K562 (cell line): Measurements from ENCODE around the gene RGR. TPM values are rescaled to one million over a fixed set of nuclear protein-coding genes. Genes with fewer than 3 reads are reported as not detected.
"Not testable (repeated sequence)": the region's sequence is repeated elsewhere in the genome, so short reads cannot be mapped to it uniquely, and the experiment has no call there.

Experiments
- CEBPB ChIP-seq: fragments of 450-650 bp; IDR thresholded peaks from 2 replicates; pipeline ENCODE4 v1.6.1; 2016; ENCODE audit warnings: missing genetic modification characterization, missing compliant biosample characterization
- CEBPG ChIP-seq, 3 experiments: fragments of 200-800 bp in 1 of 3; sonication (Bioruptor generic) in 1 of 3; sonication (generic) in 1 of 3; formaldehyde crosslinking in 1 of 3; IDR thresholded peaks in 2 of 3; conservative IDR thresholded peaks in 1 of 3; 2 replicates each; pipeline versions ENCODE4 v1.6.1 to v1.8.0; 2016 to 2022; ENCODE audit warnings: missing compliant biosample characterization in 2 of 3, missing genetic modification characterization in 2 of 3, mild to moderate bottlenecking in 1 of 3, missing genetic modification reagents in 1 of 3
- CREB3 ChIP-seq: fragments of 450-650 bp; conservative IDR thresholded peaks from 2 replicates; pipeline ENCODE4 v1.6.1; 2016; ENCODE audit warnings: missing genetic modification characterization, low read depth, mild to moderate bottlenecking, missing compliant biosample characterization, moderate library complexity
- CTBP1 ChIP-seq: fragments of 450-650 bp; IDR thresholded peaks from 2 replicates; pipeline ENCODE4 v1.6.1; 2016; ENCODE audit warnings: borderline replicate concordance
- E2F3 ChIP-seq: fragments of 250-450 bp; sonication (Bioruptor Pico); IDR thresholded peaks from 2 replicates; pipeline ENCODE4 v1.4.0; 2020; ENCODE audit warnings: mild to moderate bottlenecking
- EP400 ChIP-seq: fragments of 450-650 bp; IDR thresholded peaks from 2 replicates; pipeline ENCODE4 v1.6.1; 2017; ENCODE audit warnings: antibody characterized with exemption, mild to moderate bottlenecking, moderate library complexity
- FOXP1 ChIP-seq: sonication (generic); formaldehyde crosslinking; IDR thresholded peaks from 2 replicates; pipeline ENCODE4 v1.8.0; 2022; ENCODE audit warnings: mild to moderate bottlenecking, missing genetic modification reagents
- HDAC1 ChIP-seq, 2 experiments: fragments of 450-650 bp; IDR thresholded peaks; 2 replicates each; pipeline ENCODE4 v1.6.1; 2016 to 2017; ENCODE audit warnings: inconsistent platforms in 1 of 2, mild to moderate bottlenecking in 1 of 2, moderate library complexity in 1 of 2
- HDAC3 ChIP-seq: fragments of 450-650 bp; IDR thresholded peaks from 2 replicates; pipeline ENCODE4 v1.6.1; 2018; ENCODE audit warnings: borderline replicate concordance, mild to moderate bottlenecking, moderate library complexity; ENCODE audit not compliant: partially characterized antibody
- LEF1 ChIP-seq: fragments of 450-650 bp; IDR thresholded peaks from 2 replicates; pipeline ENCODE4 v1.6.1; 2016; ENCODE audit warnings: mild to moderate bottlenecking
- NBN ChIP-seq: fragments of 450-650 bp; IDR thresholded peaks from 2 replicates; pipeline ENCODE4 v1.6.1; 2016; ENCODE audit warnings: low read depth, mild to moderate bottlenecking
- NCOA1 ChIP-seq: fragments of 450-650 bp; IDR thresholded peaks from 2 replicates; pipeline ENCODE4 v1.6.1; 2016; ENCODE audit warnings: low read depth
- NFRKB ChIP-seq: fragments of 450-650 bp; IDR thresholded peaks from 2 replicates; pipeline ENCODE4 v1.6.1; 2016; ENCODE audit warnings: low read depth
- NRF1 ChIP-seq, 2 experiments: fragments of 450-650 bp; IDR thresholded peaks in 1 of 2; conservative IDR thresholded peaks in 1 of 2; 2 replicates each; pipeline ENCODE4 v1.6.1; 2014; ENCODE audit warnings: mild to moderate bottlenecking in 2 of 2
- PHF8 ChIP-seq: fragments of 200-600 bp; sonication (generic); IDR thresholded peaks from 2 replicates; pipeline ENCODE4 v1.6.1; 2012; ENCODE audit warnings: mixed run types, mild to moderate bottlenecking, inconsistent platforms, low read length, moderate library complexity, borderline replicate concordance
- POLR2G ChIP-seq: fragments of 200-400 bp; formaldehyde crosslinking; IDR thresholded peaks from 2 replicates; pipeline ENCODE4 v1.6.1; 2017; ENCODE audit warnings: low read depth, mild to moderate bottlenecking, antibody characterized with exemption, low read length, moderate library complexity
- SOX6 ChIP-seq: fragments of 450-650 bp; IDR thresholded peaks from 2 replicates; pipeline ENCODE4 v1.6.1; 2014; ENCODE audit warnings: mild to moderate bottlenecking
- TAF9B ChIP-seq: fragments of 450-650 bp; IDR thresholded peaks from 2 replicates; pipeline ENCODE4 v1.6.1; 2018; ENCODE audit warnings: mild to moderate bottlenecking; ENCODE audit not compliant: partially characterized antibody
- ZBTB9 ChIP-seq: fragments of 450-650 bp; formaldehyde crosslinking; IDR thresholded peaks from 2 replicates; pipeline ENCODE4 v1.4.0; 2020; ENCODE audit warnings: mild to moderate bottlenecking, moderate library complexity
- ZEB2 ChIP-seq: fragments of 450-650 bp; IDR thresholded peaks from 2 replicates; pipeline ENCODE4 v1.6.1; 2016
- polyA plus RNA-seq, 8 experiments: library from polyadenylated mRNA; depleted of rRNA in 4 of 8; stranded (reverse) in 5 of 8; unstranded in 3 of 8; fragments of >200 nt; fragmentation: Nextera tagmentation in 2 of 8; fragmentation: Illumina TruSeq in 1 of 8; extraction: Ambion mirVana in 2 of 8; extraction: Trizol in 1 of 8; gene quantifications; 2 replicates each; pipeline versions ENCODE4 v1.2.1 to v1.2.3, GENCODE V29; 2011 to 2014; ENCODE audit warnings: inconsistent platforms in 1 of 8, missing spikeins in 1 of 8
- total RNA-seq, 7 experiments: library from RNA; depleted of rRNA in 6 of 7; stranded (reverse); fragments of >200 nt in 6 of 7; fragmentation: Illumina TruSeq in 2 of 7; extraction: Trizol in 2 of 7; gene quantifications; 2 replicates each; pipeline versions ENCODE4 v1.2.1 to v1.2.3, GENCODE V29; 2011 to 2021; ENCODE audit warnings: low replicate concordance in 1 of 7
- TF ChIP-seq, protein P1 (sequence below): sonication (generic); formaldehyde crosslinking; IDR thresholded peaks from 2 replicates; pipeline ENCODE4 v1.8.0; 2022; ENCODE audit warnings: mild to moderate bottlenecking, missing genetic modification reagents

RGR gene
- total and polyA plus RNA-seq, 9 of the 15 experiments (the other 6 are each of a cell fraction or from before 2014, with no cell fraction given): not detected

- TF ChIP-seq, protein P1, sequence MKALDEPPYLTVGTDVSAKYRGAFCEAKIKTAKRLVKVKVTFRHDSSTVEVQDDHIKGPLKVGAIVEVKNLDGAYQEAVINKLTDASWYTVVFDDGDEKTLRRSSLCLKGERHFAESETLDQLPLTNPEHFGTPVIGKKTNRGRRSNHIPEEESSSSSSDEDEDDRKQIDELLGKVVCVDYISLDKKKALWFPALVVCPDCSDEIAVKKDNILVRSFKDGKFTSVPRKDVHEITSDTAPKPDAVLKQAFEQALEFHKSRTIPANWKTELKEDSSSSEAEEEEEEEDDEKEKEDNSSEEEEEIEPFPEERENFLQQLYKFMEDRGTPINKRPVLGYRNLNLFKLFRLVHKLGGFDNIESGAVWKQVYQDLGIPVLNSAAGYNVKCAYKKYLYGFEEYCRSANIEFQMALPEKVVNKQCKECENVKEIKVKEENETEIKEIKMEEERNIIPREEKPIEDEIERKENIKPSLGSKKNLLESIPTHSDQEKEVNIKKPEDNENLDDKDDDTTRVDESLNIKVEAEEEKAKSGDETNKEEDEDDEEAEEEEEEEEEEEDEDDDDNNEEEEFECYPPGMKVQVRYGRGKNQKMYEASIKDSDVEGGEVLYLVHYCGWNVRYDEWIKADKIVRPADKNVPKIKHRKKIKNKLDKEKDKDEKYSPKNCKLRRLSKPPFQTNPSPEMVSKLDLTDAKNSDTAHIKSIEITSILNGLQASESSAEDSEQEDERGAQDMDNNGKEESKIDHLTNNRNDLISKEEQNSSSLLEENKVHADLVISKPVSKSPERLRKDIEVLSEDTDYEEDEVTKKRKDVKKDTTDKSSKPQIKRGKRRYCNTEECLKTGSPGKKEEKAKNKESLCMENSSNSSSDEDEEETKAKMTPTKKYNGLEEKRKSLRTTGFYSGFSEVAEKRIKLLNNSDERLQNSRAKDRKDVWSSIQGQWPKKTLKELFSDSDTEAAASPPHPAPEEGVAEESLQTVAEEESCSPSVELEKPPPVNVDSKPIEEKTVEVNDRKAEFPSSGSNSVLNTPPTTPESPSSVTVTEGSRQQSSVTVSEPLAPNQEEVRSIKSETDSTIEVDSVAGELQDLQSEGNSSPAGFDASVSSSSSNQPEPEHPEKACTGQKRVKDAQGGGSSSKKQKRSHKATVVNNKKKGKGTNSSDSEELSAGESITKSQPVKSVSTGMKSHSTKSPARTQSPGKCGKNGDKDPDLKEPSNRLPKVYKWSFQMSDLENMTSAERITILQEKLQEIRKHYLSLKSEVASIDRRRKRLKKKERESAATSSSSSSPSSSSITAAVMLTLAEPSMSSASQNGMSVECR: 0 out of 2 replicates have a peak, but pooled peaks have one; percentile 36
- peak; percentile 96 for TF ChIP-seq NFRKB
- 0 out of 2 replicates have a peak, but pooled peaks have one; percentile 34 for TF ChIP-seq LEF1
- 0 out of 2 replicates have a peak, but pooled peaks have one; percentile 20 for TF ChIP-seq ZEB2
- peak; percentile 37; the same call in 1 of the 2 replicates for TF ChIP-seq NBN
- TF ChIP-seq HDAC1 (IDR thresholded peaks at IDR 0.05): peak in 1 of 2 experiments; percentile 57; a peak in 2 of 4 replicates
- 0 out of 2 replicates have a peak, but pooled peaks have one; percentile 41 for TF ChIP-seq ZBTB9 (CRISPR knock-in tag)
- TF ChIP-seq TAF9B: peak; percentile 73
- peak; percentile 71 for TF ChIP-seq SOX6
- TF ChIP-seq HDAC3: peak; percentile 20
- TF ChIP-seq CTBP1: peak; percentile 56; the same call in 1 of the 2 replicates
- peak; percentile 62 to 69 for TF ChIP-seq NRF1 (conservative IDR thresholded peaks at IDR 0.05 in 1 of 2, IDR thresholded peaks at IDR 0.05 in 1 of 2)
- peak; percentile 49; the same call in 1 of the 2 replicates for TF ChIP-seq E2F3 (CRISPR knock-in tag)
- peak; percentile 78 for TF ChIP-seq EP400
- TF ChIP-seq PHF8: peak; percentile 28; the same call in 1 of the 2 replicates
- 0 out of 2 replicates have a peak, but pooled peaks have one; percentile 35 for TF ChIP-seq NCOA1
- TF ChIP-seq CEBPG (CRISPR knock-in tag; IDR thresholded peaks at IDR 0.05): not testable (repeated sequence)
- peak in 1 of 2 experiments; percentile 69; a peak in 2 of 4 replicates for TF ChIP-seq CEBPG (tag; conservative IDR thresholded peaks at IDR 0.05 in 1 of 2, IDR thresholded peaks at IDR 0.05 in 1 of 2)
- TF ChIP-seq POLR2G: peak; percentile 50
- peak; percentile 52; the same call in 1 of the 2 replicates for TF ChIP-seq FOXP1 (CRISPR knock-in tag)
- TF ChIP-seq CEBPB: peak; percentile 64
- 0 out of 2 replicates have a peak, but pooled peaks have one; percentile 28 for TF ChIP-seq CREB3
These were observed 35.1 kb downstream of the RGR start (continued) for GRCh38 chr10:84279876-84280475.
